Activated T-cell treated with anti-CD3 and anti-CD28 coated beads for 1 hour (primary cell): ENCODE data around the gene TBC1D4.
"Not testable (repeated sequence)": the region's sequence is repeated elsewhere in the genome, so short reads cannot be mapped to it uniquely, and the experiment has no call there.

ENCODE experiments used
- DNase-seq: peaks from one replicate; pipeline ENCODE4 v3.0.0-alpha.2; 2020; ENCODE audit warnings: low read depth

The TBC1D4 gene

DNA sequence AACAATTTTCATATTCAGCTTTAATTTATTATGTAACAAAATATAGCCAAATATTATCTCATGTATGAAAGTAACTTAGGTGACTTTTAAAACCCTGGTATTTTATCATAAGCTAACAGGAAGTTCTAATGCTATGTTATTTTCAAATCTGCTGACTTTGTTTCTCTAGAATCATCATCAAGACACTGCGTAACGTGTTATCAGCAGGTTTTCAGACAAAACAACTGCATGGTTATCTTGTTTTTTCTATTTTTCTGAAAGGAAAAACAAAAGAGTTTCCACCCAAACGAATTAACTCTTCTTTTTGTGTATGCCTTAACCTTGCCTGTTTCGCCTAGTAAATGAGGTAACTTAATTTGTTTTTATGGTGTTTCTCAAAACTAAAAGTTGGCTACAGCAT, 156.3 kb downstream of the TBC1D4 start:
- no peak for DNase-seq

DNA sequence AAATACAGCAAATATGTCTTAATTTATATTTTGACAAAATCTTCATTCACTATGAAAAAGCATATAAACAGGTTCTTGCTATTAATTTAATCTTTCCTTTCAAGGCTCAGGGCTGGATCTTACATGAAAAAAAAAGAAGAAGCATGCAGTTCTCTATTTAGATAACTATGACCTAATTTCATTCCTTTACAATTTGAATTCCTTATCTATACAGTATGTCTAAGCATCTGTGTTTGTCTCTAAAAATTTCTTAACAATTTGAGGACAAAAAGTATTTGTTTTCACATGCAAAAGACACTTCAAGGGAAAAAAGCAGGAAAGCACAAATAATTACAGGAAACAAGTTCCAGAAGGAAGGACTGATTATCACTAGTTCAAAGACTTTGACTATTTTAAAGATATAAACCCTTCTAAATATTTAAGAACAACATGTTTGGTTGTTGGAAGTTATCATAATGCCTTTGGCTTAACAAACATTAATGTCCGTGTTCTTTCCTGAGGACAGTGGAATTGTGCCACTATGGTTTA, 157.5 kb downstream of the TBC1D4 start:
- DNase-seq, result no peak

DNA sequence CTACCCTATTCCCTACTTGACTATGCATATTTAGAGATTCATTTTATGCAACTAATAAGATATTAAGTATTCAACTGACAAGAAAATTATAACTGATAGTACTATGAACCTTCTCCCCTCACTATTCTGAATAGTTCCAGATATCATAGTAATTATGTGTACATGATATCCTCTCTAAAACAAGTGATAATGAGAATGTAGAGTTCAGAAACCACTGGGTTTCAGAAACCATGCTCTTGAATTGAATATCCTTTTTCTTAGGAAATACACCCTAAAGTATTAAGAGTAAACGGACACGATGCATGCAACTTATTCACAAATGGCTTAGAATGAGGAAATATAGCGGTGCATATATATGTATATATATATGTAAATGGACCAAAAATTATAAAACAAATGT, 160.9 kb downstream of the TBC1D4 start:
- DNase-seq, result no peak

DNA sequence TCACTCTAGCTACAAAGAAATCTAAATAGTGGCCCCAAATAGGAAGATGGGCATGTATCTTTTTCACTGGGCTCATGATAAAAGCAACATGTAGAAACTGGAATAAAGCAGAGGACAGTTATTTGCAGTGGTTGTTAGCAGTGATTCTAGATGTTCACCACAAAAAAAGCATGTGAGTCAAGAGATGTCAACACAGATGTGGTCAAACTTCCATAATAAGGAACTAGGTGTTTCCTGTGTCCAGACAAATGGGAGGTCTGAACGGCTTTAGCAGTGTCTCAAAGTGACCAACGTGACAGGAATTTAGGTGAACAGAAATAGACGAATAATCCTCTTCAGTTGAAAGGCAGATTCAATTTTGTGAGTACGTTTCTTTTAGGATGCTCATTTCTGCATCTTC, 162.7 kb downstream of the TBC1D4 start:
- DNase-seq, result no peak

DNA sequence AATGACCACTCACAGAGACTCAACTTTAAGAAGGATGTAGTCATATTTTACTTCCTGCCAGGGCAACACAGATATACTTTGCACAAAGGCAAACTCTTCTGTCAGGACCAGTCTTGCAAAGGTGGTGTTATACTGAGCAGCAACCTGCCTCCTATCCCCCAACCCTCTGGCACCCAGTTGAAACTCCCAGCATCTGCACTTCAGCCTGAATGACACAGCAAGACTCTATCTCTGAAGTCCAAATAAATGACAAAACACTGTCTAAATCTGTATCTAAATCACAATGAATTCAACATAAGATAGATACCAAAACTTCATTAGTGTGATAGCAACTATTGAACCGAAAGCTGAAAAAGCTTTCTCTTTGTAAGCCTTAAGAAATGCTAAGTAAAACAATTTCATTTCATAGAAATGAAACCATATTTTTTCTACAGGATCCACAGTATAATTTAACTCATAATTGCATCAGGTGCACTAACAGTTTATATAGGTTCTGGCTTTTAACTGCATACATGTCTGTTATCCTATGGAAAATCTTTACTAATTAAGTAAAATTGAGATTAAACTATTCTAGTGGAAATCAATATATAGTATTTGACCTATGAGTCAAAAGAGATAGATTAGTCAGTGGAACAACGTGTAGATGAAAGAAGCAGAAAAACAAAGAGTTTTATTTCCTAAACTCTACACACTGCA, 163.7 kb downstream of the TBC1D4 start:
- no peak for DNase-seq

DNA sequence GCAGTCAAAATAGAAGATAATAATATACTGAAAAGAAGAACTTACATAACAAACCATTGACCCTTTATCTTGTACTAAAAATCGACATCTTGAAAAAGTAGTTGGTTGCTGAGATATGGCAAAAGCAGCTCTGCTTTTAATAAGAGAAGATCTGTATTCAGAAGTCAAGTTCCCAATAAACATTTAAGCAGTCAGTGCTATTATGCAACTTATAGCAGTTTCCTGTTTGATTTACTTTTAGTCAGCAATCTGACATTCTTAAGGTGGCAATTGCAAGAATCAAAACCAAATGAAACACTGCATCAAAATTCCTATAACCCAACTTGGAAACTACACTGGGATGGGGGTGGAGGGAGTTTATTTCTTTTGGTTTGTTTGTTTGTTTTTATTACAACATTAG, 165.5 kb downstream of the TBC1D4 start:
- no peak for DNase-seq

DNA sequence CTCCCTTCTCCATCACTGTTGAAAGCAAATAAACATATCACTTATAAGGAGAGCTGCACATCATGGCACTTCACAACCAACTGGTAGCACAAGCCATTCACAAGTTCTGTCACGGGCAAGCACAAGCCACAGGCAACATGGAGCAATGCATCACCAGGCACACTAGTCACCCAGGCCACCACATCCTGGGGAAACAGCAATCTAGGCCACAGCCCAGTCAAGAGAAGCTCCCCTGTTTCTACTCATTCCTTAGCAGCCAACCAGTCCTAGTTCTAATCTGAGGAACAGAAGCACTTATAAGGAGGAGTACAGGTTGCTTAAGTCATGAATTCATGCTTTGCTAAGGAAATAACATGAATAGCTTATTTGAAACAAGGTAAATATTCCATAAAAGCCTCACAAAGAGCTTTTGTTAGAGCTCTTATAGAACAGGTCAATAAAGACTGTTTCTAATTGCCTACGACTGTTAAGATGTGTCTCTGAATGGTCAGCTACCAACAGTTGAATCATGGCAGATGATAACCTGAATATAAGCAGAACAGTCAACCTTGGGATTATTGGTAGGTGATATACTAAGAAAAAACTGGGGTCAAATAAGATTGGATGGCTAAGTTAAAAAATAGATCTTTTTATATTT, 169.0 kb downstream of the TBC1D4 start:
- DNase-seq, result no peak

DNA sequence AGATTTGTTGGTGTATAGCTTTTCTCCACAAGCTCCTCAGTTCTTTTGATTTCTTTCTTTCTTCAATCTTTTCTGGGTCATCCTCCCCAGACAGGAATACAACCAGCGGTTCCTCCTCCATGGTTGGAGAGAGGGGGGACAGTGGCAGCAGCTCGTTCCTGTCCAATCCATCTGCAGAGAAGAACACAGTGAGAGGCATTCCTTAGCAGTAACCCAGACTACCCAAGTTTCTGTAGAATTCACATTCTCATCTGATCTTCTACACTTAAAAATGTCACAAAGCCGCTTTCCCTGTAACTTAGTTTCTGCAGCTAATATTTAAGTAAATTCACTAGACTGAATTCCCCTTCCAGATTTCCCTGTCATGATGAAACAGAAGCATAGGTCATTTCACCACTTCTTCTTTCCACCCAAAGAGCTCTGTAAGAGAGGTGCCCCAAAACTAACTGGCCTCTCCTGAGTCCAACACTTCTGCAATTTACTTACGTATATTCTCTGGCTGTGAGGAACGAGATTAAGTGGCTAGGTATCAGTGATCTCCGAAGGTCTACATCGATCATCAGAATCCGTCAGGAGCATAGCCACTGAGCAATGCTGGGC, 171.9 kb downstream of the TBC1D4 start:
- DNase-seq, result no peak

DNA sequence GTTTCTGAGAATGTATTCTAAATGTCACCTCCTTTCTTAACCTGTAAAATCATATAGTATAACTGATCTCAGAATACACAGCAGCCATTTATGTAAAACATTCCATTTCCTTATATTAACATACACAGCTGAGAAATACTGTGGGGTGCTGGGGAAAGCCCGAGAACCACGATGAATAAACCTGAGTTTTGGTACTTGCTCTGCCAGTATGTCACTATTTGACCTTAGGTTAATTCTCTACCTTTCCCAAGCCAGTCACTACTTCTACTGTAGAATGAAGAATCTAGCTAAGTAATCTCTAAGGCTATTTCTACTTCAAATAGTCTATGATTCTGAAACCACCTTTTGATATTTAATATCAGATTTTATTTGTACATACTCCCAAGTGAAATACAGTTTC, 173.7 kb downstream of the TBC1D4 start:
- no peak for DNase-seq

DNA sequence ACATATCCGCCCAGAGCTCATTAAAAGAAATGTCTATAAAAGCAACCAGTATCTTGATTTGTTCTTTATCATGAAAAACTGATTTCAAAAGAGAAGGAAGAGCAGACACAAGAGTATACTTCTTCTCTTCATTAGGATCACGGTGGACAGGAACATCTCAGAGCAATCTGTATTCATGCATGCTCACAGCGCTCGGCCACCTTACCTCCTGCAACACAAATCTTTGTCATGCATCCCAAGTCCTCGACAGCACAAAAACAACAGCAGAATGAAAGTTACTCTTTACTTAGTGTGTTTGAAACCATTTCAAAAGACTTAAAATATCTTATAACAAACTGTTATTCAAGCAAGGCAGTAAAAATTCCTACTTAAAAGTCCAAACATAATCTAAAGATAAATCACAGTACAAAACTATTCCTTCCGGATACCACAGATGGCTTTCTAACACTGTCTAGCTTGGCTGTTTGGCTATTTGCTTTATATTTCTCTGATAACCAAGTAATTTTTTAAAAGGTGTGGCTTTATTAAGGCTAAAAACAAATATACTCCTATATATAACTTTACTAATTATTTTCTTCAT, 174.5 kb downstream of the TBC1D4 start:
- DNase-seq, result no peak

DNA sequence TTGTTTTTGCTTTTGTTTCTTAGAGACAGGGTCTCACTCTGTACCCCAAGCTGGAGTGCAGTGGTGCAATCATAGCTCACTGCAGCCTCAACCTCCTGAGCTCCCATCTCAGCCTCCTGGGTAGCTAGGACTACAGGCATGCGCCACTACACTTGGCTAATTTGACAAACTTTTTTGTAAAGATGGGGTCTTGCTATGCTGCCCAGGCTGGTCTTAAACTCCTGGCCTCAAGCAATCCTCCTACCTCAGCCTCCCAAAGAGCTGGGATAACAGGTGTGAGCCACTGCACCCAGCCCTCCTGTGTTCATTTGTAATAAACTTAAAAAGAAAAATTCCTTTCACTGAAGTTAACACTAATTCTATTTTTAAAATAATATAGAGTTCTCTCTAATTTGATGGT, 175.0 kb downstream of the TBC1D4 start:
- not testable (repeated sequence) for DNase-seq

DNA sequence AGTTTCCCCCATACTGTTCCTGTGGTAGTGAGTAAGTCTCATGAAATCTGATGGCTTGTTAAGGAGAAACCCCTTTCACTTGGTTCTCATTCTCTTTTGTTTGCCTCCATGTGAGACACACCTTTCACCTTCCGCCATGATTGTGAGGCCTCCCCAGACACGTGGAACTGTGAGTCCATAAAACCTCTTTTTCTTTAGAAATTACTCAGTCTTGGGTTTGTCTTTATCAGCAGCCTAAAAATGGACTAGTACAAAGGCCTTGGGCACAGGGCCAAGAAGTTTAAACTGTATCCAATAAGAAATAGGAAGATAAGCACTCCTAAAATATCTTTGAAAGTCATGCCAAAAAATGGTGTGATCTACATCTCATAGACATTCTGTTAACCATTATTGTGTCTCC, 176.9 kb downstream of the TBC1D4 start:
- DNase-seq, result no peak

DNA sequence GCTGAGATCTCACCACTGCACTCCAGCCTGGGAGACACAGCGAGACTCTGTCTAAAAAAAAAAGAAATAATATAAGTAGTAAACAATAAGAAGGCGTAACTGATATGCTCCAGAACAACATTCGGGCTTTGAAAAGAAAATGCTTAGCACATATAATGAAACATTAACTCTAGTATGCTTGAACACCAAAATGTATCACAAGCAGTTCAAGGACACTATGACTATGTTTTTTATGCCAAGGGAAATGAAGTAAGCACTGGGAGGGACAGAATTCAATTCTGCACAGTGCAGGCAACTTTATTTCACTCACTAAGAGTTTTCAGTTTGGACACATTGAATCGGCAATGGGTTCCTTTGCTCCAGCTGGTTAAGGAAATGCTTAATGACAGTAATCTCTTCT, 178.7 kb downstream of the TBC1D4 start:
- DNase-seq, result no peak

DNA sequence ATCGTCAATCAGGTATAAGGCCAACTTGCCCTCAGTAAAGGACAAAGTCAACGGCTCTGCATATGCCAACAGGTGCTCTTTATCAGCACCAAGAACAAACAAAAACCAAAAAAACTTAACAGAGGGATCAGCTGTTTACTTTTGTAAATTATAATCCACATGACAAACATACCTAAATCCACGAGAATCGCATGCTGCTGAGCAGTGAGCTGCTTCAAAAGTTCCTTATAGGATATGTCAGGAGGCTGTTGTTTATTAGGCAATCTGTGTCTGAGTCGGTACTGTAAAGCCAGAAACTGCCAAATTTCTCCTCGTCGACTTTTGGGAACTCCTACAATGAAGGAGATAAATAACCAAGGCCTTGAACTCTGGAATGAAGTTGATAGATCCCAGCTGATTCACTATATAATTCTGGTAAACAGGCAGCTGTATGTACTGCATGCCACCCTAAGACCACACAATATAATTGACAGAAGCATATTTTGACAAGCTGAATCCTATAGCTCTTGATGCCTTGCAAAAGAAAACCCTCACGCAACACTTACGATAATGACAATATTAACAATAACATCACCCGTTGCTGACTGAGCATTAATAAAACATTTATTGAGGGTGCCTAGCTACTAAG, 179.8 kb downstream of the TBC1D4 start:
- no peak for DNase-seq

DNA sequence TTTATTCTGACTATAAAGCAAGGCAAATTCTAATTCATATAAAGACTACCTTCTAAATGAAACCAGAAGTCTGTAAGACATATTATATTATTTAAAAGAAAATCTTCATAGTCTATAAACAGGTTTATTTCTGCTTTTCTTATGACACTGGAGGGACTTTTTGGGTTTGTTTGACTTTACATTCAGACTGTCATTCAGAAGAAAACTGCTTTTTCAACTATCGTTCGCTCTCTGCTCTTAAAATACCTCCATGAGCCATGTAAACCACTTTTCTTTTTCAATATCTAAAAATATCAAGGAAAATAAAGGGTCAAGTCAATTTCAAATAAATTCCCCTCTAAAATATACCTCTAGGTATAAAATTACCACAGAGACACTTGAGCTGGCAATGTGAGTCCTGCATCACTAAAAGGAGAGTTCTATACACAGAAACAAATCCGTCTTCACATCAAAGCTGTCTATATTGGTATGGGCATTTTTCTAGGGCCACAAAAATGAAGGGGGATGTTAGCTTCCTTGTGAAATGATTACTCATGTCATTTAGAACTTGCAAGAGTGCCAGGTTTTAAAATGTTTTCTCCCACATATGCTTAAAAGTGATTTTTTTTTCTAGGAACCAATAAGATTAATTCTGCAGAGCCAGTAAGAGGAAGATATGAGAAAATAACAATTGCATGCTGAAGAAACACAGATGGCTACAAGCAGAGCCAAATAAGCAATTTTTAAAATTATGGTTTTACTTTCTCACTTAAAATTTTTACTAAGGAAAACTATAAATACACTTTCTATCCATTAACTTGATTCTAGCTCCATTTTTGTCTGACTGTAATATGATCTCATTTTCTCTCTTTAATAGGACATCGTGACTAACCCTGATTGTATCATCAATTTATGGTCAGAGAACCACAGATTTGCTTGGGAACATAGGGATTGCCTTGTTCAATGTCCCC, 181.8 kb downstream of the TBC1D4 start:
- DNase-seq, result no peak

DNA sequence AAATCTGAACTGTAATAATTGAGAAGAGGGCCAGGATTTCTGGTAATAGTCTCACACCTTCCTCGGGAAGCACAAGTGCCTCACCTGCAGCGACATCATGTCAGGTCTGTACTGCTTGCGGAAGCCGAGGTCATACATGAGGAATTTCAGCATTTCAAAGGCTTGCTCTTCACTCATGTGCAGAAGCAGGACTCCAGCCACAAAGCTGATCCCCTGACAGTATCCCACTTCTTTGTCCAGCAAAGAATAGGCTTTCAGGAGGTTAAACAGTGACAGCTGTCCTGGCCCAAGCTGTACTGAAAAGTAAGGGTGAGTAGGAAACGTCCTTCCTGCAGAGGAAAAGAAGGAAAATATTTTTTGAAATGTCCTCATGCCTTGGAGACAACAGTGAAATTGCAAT, 182.7 kb downstream of the TBC1D4 start:
- no peak for DNase-seq

DNA sequence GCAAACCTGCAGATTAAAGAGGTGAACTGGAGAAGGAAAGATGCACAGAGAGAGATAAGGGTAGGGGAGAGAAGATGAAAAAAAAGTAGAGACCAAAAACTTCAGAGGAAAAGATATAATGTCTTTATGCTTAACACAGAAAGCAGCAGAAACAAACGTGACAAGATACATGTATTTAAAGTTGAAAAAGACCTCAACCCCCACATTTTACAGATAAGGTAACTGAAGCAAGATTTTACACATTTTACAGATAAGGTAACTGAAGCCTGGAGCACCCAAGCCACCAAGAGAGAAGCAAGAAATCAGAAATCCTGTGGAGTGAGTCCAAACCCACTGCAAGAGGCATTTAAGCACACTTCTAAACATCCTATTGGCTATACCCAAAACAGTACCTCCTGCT, 185.3 kb downstream of the TBC1D4 start:
- DNase-seq, result no peak

DNA sequence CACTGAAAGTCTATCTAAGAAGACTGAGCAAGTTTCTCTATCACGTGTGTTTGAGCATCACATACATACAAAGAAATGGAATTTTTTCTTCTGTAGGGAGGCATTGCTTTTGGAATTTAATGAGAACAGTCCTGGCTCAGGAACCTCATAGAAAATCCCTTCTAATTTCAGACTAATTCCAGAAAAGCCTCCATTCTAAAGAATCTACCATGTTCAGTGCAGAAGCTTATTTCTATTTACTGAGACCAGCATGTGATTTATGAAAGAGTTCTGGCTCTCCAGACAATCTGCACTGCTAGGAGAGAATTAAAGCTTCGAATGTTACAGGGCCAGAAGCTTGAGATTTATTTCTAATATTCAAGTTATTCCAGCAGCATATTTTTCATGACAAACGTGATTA, 186.8 kb downstream of the TBC1D4 start:
- no peak for DNase-seq

DNA sequence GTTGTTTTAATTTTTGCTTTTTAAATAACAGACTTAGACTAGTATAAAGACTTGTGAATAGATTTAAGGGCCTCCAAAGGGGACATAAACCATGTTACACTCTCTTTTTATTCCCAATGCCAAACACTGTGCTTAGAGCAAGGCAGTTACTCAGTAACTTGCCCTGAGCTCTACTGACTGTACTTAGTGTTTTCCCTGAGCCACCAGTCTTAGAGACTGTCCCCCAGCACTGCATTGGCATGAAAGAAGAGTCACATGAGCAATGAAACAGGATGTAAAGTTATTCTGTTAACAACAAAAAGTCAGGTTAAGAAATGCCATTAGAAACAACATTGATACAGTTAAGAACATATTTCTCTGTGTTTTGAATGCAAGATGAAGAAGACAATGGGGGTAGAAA, 187.9 kb downstream of the TBC1D4 start:
- DNase-seq, result no peak

DNA sequence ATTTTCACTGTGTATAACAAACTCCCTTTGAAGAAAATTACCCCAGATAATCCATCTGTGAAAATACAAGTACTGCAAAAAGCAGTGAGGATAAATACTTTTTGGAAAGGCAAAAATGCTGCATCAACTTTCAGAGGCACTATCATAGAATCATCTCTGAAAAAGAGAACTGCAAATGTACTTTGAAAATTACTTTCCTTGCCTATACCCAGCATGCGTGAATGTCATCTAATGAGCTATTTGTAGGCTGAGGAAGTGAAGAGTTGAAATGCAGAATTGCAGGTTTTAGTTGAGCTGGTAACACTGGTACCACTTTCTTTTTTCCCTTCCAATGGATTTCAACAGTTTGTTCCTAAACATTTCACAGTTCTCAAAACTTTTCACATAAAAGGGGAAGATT, 196.7 kb downstream of the TBC1D4 start:
- DNase-seq, result no peak

DNA sequence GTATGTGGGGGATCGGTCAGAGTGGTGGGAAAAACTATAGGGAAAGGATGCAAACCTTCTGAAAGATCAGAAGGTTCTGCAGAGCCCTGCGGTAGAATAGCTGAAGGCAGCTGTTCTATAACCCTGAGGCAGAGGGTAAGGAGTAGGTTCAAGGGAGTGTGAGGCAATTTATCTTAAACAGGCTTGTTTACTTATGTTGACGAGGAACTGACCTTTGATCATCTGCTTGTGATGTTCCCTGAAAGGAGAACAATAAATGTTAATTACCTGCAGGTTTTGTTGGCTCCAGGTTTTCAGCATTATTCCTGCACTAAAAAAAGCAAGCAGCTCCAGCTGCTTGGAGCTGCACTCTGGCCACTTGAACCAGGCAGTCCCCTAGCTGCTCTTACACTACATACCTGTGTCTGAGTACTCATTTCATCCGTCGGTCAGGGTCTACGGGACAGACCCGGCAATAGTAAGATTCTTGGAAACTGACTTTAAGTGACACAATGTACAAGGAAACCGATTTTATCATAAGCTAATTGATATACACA, 202.1 kb downstream of the TBC1D4 start:
- no peak for DNase-seq
